ENCODE results near the gene CENPB.

GRCh38 chr20:3813848-3814581, 27.5 kb upstream of the CENPB start:
- no peak for TF ChIP-seq POLR2A (IDR thresholded peaks at IDR 0.05; ENCODE audit: low read depth, low read length)
- TF ChIP-seq, protein P1, sequence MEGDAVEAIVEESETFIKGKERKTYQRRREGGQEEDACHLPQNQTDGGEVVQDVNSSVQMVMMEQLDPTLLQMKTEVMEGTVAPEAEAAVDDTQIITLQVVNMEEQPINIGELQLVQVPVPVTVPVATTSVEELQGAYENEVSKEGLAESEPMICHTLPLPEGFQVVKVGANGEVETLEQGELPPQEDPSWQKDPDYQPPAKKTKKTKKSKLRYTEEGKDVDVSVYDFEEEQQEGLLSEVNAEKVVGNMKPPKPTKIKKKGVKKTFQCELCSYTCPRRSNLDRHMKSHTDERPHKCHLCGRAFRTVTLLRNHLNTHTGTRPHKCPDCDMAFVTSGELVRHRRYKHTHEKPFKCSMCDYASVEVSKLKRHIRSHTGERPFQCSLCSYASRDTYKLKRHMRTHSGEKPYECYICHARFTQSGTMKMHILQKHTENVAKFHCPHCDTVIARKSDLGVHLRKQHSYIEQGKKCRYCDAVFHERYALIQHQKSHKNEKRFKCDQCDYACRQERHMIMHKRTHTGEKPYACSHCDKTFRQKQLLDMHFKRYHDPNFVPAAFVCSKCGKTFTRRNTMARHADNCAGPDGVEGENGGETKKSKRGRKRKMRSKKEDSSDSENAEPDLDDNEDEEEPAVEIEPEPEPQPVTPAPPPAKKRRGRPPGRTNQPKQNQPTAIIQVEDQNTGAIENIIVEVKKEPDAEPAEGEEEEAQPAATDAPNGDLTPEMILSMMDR (conservative IDR thresholded peaks at IDR 0.05; ENCODE audit: low read depth, low read length): no peak
- TF ChIP-seq CEBPB (IDR thresholded peaks at IDR 0.05; ENCODE audit: low read depth, low read length): no peak
- no peak for TF ChIP-seq MXI1 (IDR thresholded peaks at IDR 0.05; ENCODE audit: borderline replicate concordance, low read depth, low read length)
- TF ChIP-seq RAD21 (IDR thresholded peaks at IDR 0.05; ENCODE audit: low read length): no peak
- TF ChIP-seq CHD1 (IDR thresholded peaks at IDR 0.05; ENCODE audit: low read depth, low read length): no peak
- TF ChIP-seq MAFK (IDR thresholded peaks at IDR 0.05; ENCODE audit: low read depth, low read length): no peak
- no peak for TF ChIP-seq NFE2L2 (IDR thresholded peaks at IDR 0.05; ENCODE audit: low read depth, low read length)
- no peak for TF ChIP-seq RCOR1 (IDR thresholded peaks at IDR 0.05; ENCODE audit: insufficient replicate concordance, low read length)
- TF ChIP-seq MAZ (IDR thresholded peaks at IDR 0.05; ENCODE audit: borderline replicate concordance, low read depth, low read length): no peak

Data from IMR-90 (cell line).